NCI-H2227 (cell line): ENCODE data around the gene PSMD9.
A peak's percentile ranks its signal among the peaks of the same experiment; 100 is the strongest.
"Not testable (repeated sequence)": the region's sequence is repeated elsewhere in the genome, so short reads cannot be mapped to it uniquely, and the experiment has no call there.

Experiments used
- DNase-seq: peaks from one replicate; lab custom pipeline; 2025; ENCODE audit not compliant: unreplicated experiment; lab: John Stamatoyannopoulos, UW

The PSMD9 gene

DNA sequence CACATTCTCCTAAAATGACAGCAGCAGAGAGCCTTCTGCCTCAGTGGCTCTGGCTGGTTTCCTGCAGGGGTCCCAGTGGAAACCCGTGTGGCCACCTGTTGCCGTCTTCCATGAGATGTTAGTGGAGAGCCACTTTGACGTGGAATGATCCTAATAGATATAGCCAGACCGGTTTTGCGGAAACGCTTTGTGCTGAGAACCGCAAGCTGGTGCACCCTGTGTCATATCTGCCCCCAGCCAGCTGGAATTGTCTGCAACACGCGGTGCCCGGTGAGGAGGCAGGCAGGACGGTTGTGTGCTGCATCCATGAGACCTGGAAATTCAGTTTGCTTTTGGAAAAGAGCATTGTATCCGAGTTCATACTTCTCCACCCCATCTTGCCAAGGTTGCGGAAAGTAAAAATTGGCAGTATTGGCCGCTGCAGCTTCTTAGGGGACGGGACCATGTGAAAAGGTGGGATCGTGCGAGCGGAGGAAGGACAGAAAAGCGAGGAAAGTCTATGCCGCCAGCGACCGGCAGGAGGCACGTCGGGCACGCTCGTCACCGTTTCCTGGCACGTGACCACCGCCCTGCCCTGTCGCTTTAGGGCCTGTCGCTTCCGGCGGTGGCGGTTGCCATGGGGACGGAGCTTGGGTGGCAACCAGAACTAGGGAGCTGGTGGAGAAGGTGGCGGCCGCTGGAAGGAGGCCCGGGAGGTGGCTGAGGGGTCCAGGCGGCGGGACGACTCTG lies 29.5 kb downstream of the PSMD9 start, which contains the start of gene CFAP251:
CFAP251 (plus strand) TSS at position 643 of the 729 bp plus-strand sequence. CDS start 2,714 bp downstream, outside the sequence.
- peak; percentile 84 for DNase-seq

DNA sequence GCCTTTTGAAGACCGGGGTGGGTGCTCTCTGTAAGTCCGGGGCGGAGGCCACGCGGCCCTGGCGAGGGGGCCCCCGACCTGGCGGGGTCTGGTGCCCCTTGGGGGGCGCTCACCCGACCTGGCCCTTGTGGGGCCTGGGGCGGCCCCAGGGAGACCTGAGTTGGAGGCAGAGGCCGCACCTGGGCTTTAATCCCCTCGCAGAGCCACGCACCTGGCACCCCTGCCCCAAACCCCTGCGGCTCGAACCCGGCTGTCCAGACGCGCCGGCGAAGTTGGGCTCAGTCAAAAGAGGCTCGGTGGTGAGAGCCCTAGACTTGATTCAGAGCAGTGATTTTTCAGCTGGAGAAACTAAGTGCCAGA lies 30.1 kb downstream of the PSMD9 start:
- no peak for DNase-seq

DNA sequence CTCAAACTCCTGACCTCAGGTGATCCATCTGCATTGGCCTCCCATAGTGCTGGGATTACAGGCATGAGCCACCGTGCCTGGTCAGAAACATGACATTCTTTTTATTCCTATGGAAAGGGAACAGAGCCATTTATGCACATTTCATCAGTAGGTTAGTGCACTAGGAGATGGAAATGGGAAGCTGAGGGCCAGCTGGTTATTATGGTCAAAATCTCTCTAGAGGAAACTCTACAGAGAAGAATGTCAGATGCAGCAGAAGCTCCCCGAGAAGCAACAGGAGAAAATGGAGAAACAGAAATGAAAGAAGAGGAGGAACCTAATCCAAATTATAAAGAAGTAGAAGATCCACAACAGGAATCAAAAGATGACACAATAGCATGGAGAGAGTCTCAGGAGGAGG lies 32.5 kb downstream of the PSMD9 start:
- DNase-seq, result no peak

DNA sequence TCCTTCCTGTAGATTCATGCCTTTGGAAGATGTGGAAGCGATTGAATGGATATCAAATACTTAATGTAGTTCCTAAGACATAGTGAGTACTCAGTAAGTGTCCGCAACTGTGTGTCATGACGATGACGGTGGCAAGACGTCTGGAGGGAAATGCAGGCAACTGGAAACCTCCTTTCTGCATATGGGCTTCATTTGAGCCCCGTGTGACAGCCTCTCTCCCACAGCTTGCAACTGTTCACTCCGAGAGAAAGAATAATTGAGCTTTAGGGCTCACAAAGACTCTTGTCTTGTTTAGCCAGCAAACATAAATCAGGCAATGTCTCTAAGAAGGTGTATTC lies 36.7 kb downstream of the PSMD9 start:
- DNase-seq, result peak; percentile 32

DNA sequence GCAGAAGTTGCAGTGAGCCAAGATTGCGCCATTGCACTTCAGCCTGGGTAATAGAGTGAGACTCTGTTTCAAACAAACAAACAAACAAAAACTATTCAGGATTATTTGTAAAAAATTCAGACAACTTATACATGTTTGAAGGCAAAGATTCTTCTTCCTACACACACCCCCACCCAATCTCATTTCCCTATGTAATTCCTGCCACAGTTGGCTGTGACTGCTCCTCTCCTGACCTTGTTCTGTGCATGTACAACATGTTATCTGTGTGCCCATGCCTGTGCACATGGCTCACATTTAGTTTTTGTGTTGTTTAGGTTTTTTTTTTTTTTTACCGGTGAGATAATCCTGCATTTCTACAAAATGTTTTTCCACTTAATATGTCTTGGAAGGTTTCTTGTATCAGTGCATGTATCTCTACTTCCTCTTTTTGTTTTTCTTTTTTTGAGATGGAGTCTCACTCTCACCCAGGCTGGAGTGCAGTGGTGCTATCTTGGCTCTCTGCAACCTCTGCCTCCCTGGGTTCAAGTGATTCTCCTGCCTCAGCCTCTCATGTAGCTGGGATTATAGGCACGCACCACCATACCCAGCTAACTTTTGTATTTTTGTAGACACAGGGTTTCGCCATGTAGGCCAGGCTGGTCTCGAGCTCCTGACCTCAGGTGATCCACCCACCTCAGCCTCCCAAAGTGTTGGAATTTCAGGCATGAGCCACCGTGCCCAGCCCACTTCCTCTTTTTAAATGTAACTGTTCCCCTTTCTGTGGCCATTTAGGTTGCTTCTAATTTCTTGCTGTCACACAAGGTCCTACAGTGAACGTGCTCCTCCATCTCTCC lies 38.5 kb downstream of the PSMD9 start:
- DNase-seq, result no peak

DNA sequence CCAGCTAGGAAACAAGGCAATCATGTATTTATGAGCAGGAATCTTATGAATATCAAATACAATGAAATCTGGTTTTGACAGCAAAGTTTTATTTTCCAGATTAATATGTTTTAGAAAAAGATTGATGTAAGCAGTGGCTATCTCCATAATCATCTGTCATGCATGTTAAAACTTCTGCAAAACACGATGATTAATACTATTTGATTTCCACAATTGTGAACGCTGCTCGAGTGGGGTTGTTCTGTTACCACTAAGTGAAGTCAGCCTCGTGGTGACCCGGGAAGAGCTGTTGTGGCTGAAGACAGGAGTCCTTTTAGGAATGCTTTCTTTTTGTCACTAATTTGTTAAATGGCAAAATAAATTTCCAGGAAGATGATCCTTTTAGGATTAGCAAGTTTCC lies 39.2 kb downstream of the PSMD9 start:
- DNase-seq, result no peak

DNA sequence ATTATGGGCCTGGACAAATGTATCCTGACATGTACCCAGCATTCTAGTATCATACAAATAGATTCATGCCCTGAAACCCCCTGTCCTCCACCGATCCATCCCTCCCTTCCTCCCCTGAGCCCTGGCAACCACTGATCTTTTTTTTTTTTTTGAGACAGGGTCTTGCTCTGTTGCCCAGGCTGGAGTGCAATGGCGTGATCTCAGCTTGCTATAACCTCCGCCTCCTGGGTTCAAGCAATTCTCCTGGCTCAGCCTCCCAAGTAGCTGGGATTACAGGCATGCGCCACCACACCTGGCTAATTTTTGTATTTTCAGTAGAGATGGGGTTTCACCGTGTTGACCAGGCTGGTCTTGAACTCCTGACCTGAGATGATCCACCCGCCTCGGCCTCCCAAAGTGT lies 41.0 kb downstream of the PSMD9 start:
- DNase-seq, result not testable (repeated sequence)

DNA sequence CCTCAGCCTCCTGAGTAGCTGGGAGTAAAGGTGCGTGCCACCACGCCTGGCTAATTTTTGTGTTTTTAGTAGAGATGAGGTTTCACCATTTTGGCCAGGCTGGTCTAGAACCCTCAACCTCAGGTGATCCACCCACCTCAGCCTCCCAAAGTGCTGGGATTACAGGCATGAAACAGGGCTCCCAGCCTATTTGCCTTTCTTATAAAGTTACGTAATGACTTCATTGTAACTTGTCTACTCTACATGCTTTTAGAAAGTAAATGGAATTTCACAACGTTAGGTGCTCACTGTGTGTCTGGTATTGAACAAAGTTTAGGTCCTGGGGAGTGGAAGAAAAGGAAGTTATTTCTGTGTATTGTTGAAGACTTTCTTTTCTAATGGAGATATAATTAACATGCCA lies 42.3 kb downstream of the PSMD9 start:
- DNase-seq, result no peak

DNA sequence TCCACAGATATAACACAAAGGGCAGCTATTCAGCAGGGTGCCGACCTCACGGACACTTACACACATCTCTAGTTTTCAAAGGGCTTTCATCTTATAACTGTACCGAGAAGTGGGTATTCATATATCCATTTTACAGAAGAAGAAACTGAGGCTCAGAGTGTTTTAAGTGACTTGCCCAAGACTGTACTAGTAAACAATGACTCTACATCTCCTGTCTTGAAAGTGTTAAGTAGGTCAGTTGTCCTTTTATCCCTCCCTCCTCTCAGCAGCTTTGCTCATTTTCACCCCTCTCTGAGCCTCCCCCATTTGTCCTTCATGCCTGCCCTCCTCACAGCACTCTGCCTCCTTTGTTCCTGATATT lies 43.6 kb downstream of the PSMD9 start:
- no peak for DNase-seq

DNA sequence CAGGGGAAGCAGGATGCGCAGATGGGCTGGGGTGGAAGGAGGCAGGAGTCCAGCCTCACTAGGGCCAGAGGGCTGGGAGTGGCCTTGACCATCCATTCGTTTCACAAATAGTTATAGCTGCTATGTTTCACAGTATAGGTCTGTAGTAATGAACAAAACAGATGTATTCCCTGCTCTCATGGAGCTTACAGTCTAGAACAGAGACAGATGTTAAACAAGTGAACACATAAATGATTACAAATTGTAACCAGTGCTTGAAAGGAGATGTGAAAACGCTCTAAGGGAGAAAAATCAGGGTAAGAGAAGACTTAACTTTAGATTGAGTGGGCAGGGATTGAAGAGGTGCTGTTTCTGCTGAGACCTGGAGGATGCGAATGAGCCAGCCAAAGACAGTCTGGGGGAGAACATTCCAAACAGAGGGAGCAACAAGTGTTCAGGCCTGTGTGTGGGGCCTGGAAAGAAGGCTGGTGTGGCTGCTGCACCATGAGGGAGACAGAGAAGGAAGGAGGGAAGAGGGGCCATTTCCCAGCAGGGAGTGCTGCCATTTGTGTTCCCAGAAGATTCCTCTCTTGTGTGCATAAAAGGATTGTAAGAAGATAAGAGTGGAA lies 44.4 kb downstream of the PSMD9 start:
- DNase-seq, result no peak

DNA sequence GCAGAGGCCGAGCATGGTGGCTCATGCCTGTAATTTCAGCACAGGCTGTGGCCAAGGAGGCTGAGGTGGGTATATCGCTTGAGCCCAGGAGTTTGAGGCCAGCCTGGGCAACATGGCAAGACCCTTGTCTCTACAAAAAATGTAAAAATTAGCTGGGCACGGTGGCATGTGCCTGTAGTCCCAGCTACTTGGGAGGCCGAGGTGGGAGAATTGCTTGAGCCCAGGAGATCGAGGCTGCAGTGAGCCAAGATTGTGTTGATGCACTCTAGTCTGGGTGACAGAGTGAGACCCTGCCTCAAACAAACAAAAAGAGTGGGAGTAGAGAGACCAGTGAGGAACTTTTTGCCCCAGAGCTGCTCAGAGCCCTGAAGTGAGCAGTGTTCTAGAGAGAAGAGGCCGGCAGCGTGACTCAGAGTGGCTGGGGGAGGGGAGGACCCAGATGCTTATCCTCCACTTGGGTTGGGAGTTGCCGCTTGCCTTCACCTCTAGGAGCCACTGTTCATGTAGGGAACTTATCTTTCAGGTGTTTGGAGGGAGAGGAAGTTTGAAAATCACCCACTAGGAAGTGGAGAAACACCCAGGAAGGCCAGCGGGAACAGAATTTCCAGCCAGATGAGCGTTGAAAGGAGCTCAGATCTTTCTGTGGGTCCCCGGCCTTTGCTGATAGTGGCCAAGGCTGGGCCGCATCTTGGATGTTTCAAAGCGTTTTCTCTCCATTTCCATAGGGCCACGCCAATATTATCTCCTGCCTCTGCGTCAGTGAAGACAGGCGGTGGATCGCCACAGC lies 45.1 kb downstream of the PSMD9 start:
- DNase-seq, result no peak

DNA sequence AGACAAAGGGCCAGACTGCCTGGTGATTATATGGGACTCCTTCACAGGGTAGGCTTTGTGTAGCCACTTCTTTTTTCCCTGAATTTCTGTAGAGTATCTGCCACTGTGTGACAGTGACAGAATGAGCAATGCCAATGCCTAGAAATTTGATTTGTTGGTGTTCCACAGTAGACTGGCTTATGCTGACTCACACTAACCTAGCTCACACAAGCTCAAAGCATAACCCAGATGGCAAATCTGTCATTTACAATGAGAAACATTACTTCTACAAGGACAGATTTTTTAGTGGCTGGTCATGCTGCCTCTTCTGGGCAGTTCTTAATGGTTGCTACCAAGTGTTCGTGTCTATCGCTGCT lies 45.7 kb downstream of the PSMD9 start:
- no peak for DNase-seq

DNA sequence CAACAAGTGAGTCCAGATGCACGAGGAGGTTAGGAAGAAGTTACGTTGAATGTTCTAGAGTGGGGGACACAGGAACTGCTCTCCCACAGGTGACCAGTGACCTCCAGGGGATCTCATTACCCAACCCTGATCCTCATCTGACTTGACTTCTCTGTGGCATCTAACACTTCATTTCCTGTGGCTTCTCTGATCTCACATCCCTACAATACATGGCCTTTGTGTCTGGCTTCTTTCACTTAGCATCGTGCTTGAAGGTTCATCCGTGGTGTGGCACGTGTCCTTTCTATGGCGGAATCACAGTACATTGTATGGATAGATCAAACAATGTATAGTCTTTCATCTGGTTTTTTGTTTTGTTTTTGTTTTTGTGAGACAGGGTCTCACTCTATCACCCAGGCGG lies 49.1 kb downstream of the PSMD9 start:
- DNase-seq, result no peak

DNA sequence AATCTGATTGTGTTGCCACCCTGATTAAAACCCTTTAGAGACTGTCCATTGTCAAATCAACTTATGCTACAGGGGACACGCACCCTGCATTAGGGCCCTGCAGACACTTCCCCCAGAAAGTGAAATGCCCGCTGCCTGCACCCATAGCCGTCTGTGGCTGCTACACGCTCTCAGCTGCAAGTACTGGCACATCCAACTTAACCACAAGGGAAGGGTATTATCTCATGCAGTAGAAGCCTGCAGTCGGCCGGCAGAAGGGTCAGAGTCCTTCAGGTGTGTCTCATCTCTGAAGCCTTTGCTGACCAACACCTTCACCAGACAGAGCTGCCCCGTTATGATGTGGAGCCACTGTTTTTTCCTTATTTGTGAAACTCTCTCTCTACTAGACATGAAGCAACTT lies 50.6 kb downstream of the PSMD9 start:
- DNase-seq, result no peak

DNA sequence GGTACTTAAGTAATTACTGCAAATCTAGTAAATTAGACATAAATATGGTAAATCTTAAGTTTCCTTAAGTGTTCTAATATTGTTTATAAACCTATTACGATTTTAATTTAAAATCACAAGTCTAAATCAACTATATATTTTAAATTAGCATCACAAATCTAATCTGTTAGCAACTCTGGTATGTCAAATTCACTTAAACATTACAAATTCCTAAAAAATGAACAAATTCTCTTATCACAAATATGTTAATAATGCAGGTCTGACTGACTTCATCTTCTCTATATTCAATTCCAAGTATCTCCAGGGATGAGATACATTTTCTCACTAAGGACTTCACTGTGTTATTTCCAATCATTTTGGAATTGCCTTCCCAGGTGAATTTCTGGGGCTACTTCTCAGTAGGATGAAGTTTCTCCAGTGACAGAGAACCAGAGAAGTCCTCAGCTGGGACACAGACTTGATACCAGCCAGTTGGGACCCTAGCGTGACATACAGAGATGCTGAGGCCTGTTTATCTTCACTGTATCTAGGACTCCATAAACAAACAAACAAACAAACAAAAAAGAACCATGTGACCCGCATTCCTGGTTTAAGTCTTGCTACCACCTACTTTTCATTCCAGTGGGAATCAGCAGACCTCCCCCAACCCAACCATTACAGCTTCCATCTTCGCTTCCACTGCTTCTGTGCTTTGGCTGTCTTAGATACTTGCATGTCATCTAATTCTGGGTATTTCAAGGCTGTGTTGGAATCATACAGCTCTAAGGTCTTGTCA lies 51.6 kb downstream of the PSMD9 start:
- no peak for DNase-seq

DNA sequence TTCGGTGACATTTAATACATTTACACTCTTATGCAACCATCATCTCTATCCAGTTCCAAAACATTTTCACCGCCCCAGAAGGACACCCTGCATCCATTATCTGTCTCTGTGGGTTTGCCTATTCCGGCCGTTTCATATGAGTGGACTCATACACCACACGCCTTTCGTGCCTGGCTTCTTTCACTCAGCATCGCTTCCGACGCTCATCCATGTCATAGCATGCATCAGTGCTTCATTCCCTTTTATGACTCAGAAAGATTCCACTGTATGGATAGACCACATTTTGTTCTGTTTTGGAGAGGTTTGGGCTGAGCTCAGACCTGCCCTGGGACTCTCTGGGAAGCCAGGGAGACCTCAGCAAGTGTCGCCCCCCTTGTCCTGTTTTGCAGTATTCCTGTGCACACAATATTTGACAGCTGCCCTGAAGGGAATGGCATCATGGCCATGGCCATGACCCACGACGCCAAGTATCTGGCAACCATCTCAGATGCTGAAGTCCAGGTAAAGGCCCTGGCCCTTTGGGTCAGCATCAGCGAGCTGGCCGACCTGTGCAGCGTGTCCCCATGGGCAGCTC lies 53.6 kb downstream of the PSMD9 start:
- DNase-seq, result no peak

DNA sequence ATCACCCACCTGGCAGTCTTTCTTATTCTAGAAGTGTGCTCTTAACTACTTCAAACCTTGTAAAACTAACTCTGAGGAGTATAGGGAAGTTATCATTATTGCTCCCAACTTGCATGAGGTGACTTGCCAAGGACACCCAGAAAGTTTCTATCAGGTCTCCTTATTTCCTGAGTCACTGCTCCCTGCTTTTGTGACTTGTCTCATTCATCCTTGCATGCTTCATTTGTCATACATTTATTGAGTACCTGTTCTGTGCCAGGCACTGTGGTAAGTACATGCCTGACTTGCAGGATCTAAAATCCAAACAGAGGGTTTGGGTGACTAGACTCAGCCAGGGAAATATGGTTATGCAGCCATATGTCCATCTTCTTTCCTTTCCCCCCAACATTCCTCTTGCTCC lies 55.3 kb downstream of the PSMD9 start:
- DNase-seq, result no peak

DNA sequence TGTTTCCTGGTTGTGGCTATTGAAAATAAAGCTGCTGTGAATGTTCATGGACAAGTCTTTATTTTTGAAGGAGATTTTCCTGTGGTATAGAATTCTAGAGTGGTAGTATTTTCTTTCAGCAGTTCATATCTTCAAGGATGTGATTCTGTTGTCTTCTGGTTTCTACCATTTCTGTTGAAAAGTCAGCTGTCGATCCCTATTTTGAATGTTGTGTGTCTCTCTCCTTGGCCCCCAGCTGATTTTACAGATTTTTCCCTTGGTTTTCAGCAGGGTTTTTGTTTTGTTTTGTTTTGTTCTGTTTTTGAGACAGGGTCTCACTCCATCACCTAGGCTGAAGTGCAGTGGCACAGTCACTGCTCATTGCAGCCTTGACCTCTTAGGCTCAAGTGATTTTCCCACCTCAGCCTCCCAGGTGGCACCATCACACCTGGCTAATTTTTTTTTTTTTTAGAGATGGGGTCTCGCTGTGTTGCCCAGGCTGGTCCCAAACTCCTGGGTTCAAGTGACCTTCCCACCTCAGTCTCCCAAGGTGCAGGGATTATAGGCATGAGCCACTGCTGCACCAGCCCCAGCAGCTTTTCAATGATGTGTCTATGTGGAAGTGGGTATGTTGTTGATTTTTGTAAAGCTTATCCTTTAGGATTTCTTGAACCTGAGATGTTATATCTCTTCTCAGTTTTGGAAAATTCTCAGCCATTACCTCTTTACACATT lies 57.9 kb downstream of the PSMD9 start:
- no peak for DNase-seq

DNA sequence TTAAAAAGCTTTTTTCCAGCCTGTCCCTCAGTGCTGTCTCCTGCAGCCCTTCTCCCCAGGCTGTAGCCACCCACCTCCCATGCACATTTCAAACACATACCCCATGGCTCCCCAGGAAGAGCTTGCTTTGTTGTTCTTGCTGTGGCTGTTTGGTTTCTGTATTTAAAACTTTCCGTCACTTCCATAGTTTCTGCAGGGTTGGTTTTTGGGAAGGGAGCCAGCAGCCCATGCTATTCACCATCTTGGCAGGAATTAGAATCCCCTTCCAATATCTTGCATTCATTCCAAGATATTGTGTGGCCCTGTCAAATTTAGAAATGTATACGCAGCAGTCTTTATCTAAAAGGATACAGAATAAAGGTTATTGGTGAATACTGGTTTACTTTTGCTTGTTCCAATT lies 59.4 kb downstream of the PSMD9 start:
- no peak for DNase-seq
